ENCODE measurements around the gene CLK2. TPM values are rescaled to one million over a fixed set of nuclear protein-coding genes. Genes with fewer than 3 reads are reported as not detected.

Gene CLK2
- total RNA-seq, 2 donors from 2014 or later = 54.8 to 57.8 TPM

- Mint-ChIP-seq H3K4me1 (peaks cover 27% of the 10 kb centered on the region), H3K4me3 (no peak overlapping the region), H3K27ac (no peak overlapping the region), H3K27me3 (no peaks in the 10 kb centered on the region), H3K36me3 (ENCODE audit: low read depth) (peaks cover 7% of the 10 kb centered on the region)
- ATAC-seq = no peak
- H3K9me3 ChIP-seq (ENCODE audit: control insufficient read depth, low read length, poor library complexity, severe bottlenecking) = no peaks in the 10 kb centered on the region
- no peak for DNase-seq
These were observed 3.9 kb downstream of the CLK2 start for GRCh38 chr1:155269381-155269780.

DNA sequence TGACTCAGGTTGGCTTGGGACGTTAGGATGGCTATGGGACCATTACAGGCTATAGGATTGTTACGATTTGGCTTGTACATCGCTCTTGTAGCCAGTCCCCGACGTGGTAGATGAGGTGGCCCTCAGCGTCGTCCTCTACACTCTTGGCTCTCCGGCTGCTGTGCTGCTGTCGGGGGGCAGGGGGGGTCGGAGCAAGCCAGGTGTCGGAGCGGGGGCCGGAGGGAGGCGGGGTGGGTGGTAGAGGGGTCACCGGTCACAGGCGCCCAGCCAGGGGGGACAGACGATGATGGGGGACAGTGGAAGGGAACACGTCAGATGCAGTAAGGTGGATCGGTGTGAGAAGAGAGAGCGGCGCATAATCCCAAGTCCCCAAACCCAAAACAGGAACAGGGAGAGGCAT, 4.7 kb downstream of the CLK2 start:
- Mint-ChIP-seq H3K36me3 (ENCODE audit: low read depth) (peaks cover 7% of the 10 kb centered on the region), H3K27me3 (no peaks in the 10 kb centered on the region), H3K4me1 (peaks cover 25% of the 10 kb centered on the region), H3K27ac (no peak overlapping the region), H3K4me3 (no peak overlapping the region)
- DNase-seq (no peak), ATAC-seq (no peak)
- H3K9me3 ChIP-seq (ENCODE audit: control insufficient read depth, low read length, poor library complexity, severe bottlenecking) = no peaks in the 10 kb centered on the region

DNA sequence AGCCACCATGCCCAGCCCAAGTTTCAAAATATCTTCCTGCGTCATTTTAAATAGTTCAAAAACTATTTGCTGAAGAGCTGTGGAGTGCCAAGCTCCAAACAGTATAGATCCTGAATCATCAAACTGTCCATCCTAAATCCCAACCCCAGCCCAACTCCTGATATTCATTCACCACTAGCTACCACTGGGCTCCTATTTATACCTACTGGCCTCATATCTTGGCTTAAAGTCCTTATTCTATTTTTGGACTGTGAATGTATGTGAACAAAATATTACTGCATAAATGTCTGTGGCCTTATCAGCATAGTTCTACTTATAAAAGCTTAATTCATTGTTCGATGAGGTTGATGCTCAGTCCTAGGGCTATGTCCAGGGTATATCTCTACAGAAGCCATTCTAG, 5.9 kb downstream of the CLK2 start:
- H3K9me3 ChIP-seq (ENCODE audit: control insufficient read depth, low read length, poor library complexity, severe bottlenecking) = no peaks in the 10 kb centered on the region
- no peak for DNase-seq
- Mint-ChIP-seq H3K27me3 (no peaks in the 10 kb centered on the region), H3K36me3 (ENCODE audit: low read depth) (peaks cover 5% of the 10 kb centered on the region), H3K4me1 (peaks cover 22% of the 10 kb centered on the region), H3K27ac (no peak overlapping the region), H3K4me3 (no peak overlapping the region)
- no peak for ATAC-seq

- Mint-ChIP-seq H3K4me3 (no peak overlapping the region), H3K27me3 (no peaks in the 10 kb centered on the region), H3K36me3 (ENCODE audit: low read depth) (peaks cover 7% of the 10 kb centered on the region), H3K27ac (no peak overlapping the region), H3K4me1 (peaks cover 27% of the 10 kb centered on the region)
- ATAC-seq = no peak
- no peak for DNase-seq
- no peaks in the 10 kb centered on the region for H3K9me3 ChIP-seq (ENCODE audit: control insufficient read depth, low read length, poor library complexity, severe bottlenecking)
These were observed 6.8 kb downstream of the CLK2 start for GRCh38 chr1:155266553-155266952.

DNA sequence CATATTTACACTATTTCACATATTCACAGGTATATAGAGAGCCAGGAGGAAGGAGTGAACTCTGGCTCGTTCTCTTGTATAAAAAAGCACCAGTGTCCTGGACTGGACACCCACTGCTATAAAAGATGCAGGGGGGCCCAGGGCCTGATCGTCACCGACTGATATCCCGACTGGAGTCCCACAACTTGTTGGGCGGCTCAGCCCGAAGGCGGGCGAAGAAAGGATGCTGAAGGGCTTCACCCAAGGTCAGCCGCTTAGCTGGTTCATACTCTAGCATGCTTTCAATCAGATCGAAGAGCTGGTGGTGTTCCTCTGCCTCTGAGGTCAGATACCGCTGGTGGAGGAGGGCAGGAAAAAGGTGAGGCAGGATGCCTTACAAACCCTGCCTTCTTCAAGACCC, 10.2 kb downstream of the CLK2 start:
- H3K4me3 Mint-ChIP-seq = peak overlapping the region; percentile 45
- no peaks in the 10 kb centered on the region for H3K27me3 Mint-ChIP-seq
- H3K4me1 Mint-ChIP-seq = peaks cover 28% of the 10 kb centered on the region
- H3K9me3 ChIP-seq (ENCODE audit: control insufficient read depth, low read length, poor library complexity, severe bottlenecking) = no peaks in the 10 kb centered on the region
- H3K27ac Mint-ChIP-seq = peak overlapping the region; percentile 79
- peaks cover 4% of the 10 kb centered on the region for H3K36me3 Mint-ChIP-seq (ENCODE audit: low read depth)
- ATAC-seq = no peak
- DNase-seq = no peak

- H3K4me3 Mint-ChIP-seq = peak within 1 kb of the TSS; percentile 100
- DNase-seq (peak; percentile 61 to 80 (median 73)), ATAC-seq (peak; percentile 99)
- peaks cover 33% of the 10 kb centered on the region for H3K4me1 Mint-ChIP-seq
- H3K27me3 Mint-ChIP-seq = no peaks in the 10 kb centered on the region
- H3K36me3 Mint-ChIP-seq (ENCODE audit: low read depth) = peaks cover 8% of the 10 kb centered on the region
- H3K27ac Mint-ChIP-seq = peak within 1 kb of the TSS; percentile 99
- no peaks in the 10 kb centered on the region for H3K9me3 ChIP-seq (ENCODE audit: control insufficient read depth, low read length, poor library complexity, severe bottlenecking)
These were observed 11.2 kb downstream of the CLK2 start, which contains the start of gene SCAMP3 for GRCh38 chr1:155261852-155262673. SCAMP3 (minus strand) TSS chr1:155262360; CDS start chr1:155262151, 209 bp downstream.

DNA sequence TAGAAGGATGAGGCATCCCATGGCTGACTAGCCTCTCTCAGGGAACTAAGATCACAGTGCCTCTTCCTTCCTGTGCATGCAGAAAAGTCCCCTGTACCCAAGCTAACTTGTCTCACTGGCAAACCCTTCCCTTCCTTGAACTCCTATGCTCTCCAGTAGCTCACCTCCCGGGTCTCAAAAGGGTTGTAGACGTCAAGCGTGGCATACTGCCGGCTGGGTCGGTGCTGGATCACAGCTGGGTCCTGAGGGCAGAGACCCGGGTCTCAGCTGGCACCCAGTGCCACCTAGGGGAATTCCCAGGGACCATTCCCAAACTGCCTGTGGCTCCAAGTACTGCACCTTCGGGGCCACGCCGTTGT, 11.8 kb downstream of the CLK2 start:
- Mint-ChIP-seq H3K4me3 (peak overlapping the region; percentile 100), H3K4me1 (peaks cover 39% of the 10 kb centered on the region), H3K36me3 (ENCODE audit: low read depth) (peaks cover 11% of the 10 kb centered on the region), H3K27ac (peak overlapping the region; percentile 99), H3K27me3 (no peaks in the 10 kb centered on the region)
- no peaks in the 10 kb centered on the region for H3K9me3 ChIP-seq (ENCODE audit: control insufficient read depth, low read length, poor library complexity, severe bottlenecking)
- DNase-seq (no peak), ATAC-seq (peak; percentile 32)

DNA sequence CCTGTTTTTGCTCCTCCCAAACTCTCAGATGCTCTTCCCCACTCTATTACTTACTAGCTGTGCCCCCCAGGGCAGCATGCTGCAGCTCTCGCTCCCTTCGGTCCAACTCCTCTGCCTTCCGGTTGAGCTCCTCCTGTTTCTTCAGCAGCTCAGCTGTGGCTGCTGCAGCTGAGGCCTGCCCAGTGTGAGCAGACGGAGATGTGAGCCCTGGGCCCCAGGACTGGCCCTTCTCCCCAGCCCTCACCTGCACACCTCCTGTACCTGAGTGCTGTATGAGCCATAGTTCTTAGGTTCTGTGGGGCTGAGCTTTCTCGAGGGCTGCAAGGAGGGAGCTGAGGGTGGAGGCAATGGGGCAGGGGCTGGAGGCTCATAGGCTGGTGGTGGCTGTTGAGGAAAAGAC, 13.0 kb downstream of the CLK2 start:
- H3K36me3 Mint-ChIP-seq (ENCODE audit: low read depth) = peaks cover 11% of the 10 kb centered on the region
- peak overlapping the region; percentile 99 for H3K27ac Mint-ChIP-seq
- H3K4me3 Mint-ChIP-seq = peak overlapping the region; percentile 53
- peaks cover 42% of the 10 kb centered on the region for H3K4me1 Mint-ChIP-seq
- no peak for ATAC-seq
- no peak for DNase-seq
- H3K27me3 Mint-ChIP-seq = no peaks in the 10 kb centered on the region
- no peaks in the 10 kb centered on the region for H3K9me3 ChIP-seq (ENCODE audit: control insufficient read depth, low read length, poor library complexity, severe bottlenecking)

GRCh38 chr1:155256058-155256852, 17.0 kb downstream of the CLK2 start:
- Mint-ChIP-seq H3K27ac (peak overlapping the region; percentile 92), H3K27me3 (no peaks in the 10 kb centered on the region), H3K4me3 (peak overlapping the region; percentile 86), H3K4me1 (peaks cover 42% of the 10 kb centered on the region), H3K36me3 (ENCODE audit: low read depth) (peaks cover 8% of the 10 kb centered on the region)
- no peaks in the 10 kb centered on the region for H3K9me3 ChIP-seq (ENCODE audit: control insufficient read depth, low read length, poor library complexity, severe bottlenecking)
- no peak for ATAC-seq
- DNase-seq = no peak

- peak; percentile 53 to 71 (median 67) for DNase-seq
- H3K4me1 Mint-ChIP-seq = peaks cover 39% of the 10 kb centered on the region
These were observed 17.9 kb downstream of the CLK2 start, which contains the start of gene ENTREP3 for GRCh38 chr1:155255243-155256007. ENTREP3 (minus strand) TSS chr1:155255483; CDS start chr1:155254877, 606 bp downstream.

DNA sequence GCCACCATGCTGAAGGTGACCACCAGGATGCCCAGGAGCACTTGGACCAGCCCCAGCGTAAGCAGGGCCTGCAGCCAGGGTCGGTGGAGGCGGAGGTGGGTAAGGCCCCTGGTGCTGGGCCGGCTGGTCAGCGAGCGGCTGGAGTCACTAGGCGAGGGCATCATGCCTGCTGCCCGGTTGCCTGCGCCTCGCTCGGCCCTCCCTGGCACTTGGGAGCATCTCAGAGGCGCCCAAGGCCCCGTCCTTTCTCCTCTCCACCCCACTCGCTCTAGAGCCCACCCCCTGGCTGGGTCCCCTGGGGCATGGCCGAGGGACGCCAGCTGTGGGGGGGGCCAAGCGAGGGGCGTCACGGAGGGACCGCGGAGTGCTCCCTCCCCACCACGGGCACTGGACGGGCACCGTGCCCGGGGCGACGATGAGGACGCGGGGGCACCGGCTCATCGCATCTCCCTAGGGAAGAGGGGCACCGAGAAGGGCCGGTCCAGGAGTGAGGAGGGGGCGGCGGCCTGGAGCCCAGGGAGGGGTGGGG, 18.5 kb downstream of the CLK2 start:
- H3K36me3 Mint-ChIP-seq (ENCODE audit: low read depth) = peaks cover 8% of the 10 kb centered on the region
- H3K4me1 Mint-ChIP-seq = peaks cover 38% of the 10 kb centered on the region
- no peaks in the 10 kb centered on the region for H3K27me3 Mint-ChIP-seq
- no peaks in the 10 kb centered on the region for H3K9me3 ChIP-seq (ENCODE audit: control insufficient read depth, low read length, poor library complexity, severe bottlenecking)
- no peak for DNase-seq
- H3K4me3 Mint-ChIP-seq = peak overlapping the region; percentile 86
- no peak overlapping the region for H3K27ac Mint-ChIP-seq
- ATAC-seq = no peak

More at GRCh38 chr1:155255243-155256007, 17.9 kb downstream of the CLK2 start, which contains the start of gene ENTREP3:
- peak; percentile 71 for ATAC-seq
- Mint-ChIP-seq H3K27ac (peak within 1 kb of the TSS; percentile 92), H3K4me3 (peak within 1 kb of the TSS; percentile 86), H3K27me3 (no peaks in the 10 kb centered on the region), H3K36me3 (ENCODE audit: low read depth) (peaks cover 8% of the 10 kb centered on the region)
- H3K9me3 ChIP-seq (ENCODE audit: control insufficient read depth, low read length, poor library complexity, severe bottlenecking) = no peaks in the 10 kb centered on the region

- no peak for ATAC-seq
These were observed 19.0 kb downstream of the CLK2 start for GRCh38 chr1:155254228-155254713.

More at GRCh38 chr1:155254228-155254713, 19.0 kb downstream of the CLK2 start:
- Mint-ChIP-seq H3K4me3 (peak overlapping the region; percentile 86), H3K27ac (peak overlapping the region; percentile 59), H3K27me3 (no peaks in the 10 kb centered on the region), H3K4me1 (peaks cover 38% of the 10 kb centered on the region), H3K36me3 (ENCODE audit: low read depth) (peaks cover 8% of the 10 kb centered on the region)
- H3K9me3 ChIP-seq (ENCODE audit: control insufficient read depth, low read length, poor library complexity, severe bottlenecking) = no peaks in the 10 kb centered on the region
- no peak for DNase-seq

All from T-helper 17 cell (primary cell).